Kasumi-1 (cell line): ENCODE measurements around the gene CFAP74.

Experiments used
- DNase-seq, 2 experiments: peaks; one replicate each; lab custom pipeline; 2025; lab: John Stamatoyannopoulos, UW

CFAP74 gene

DNA sequence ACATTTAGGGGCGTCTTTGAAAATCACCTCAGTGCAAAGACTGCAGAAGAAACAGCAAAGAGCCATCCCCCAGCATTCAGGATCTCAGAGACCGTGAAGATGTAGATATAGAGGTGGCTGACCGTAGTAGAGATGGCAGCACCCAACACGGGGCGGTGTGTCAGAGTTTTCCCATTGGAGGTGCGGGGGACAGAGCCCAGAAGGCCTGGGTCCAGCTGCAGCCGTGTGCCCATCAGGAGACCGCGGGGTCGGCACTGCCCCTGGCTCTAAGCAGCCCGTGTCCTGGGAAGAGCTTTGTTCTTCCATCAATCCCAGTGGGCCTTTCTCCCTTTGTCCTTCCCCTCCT lies 16.7 kb upstream of the CFAP74 start:
- DNase-seq: no peak

DNA sequence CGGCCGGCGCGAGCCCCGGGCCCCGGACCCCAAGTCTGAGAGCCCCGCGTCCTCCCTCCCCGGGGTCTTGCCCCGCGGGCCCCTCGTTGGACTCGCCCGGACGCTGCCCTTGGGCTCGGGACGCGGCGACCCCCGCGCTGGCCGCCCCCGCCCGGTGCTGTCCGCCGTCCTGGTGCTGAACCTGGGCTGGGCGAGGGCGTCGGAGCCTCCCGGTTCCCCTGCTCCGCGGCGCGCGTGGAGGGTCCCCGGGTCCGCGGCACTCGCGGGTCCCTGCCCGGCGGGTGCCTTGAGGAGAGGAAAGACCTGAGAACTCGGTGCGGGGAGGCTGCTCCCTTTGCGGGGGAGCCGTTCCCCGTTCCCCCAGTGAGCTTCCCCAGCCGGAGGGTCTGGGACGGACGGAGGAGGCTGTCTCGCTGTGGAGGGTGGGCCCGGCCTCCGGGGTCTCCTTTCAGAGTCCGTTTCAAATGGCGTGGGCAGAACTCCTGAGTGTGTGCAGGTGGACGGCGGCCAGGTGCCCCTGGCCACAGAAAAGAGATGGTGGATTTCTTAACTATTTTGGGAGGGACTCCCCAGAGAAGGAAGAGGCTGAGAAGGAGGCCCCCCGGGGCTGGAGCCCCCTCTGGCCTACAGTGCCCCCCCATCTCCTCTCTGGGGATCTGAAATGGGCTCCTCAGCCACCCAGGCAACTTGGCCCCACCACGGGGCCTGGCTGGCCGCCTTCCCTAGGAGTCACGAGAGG lies 16.2 kb upstream of the CFAP74 start:
- no peak for DNase-seq

DNA sequence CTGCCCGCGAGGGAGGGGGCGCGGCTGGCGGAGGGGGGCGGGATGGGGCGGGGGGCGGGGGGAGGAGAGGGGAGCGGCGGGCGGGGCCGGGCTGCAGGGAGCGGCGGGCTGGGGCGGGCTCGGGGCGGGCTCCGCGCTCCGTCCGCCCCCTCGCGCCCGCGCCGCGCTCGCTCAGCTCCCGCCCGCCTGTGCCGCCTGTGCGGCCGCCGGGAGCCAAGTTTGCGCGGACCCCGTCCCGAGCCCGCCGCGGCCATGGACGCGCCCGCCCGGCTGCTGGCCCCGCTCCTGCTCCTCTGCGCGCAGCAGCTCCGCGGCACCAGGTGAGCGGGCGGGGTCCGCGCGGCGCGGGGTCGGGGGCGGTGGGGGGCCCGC lies 15.6 kb upstream of the CFAP74 start, which contains the start of gene GABRD:
GABRD (plus strand) TSS at position 174 of the 372 bp plus-strand sequence; CDS start at position 253, 79 bp downstream.
- no peak for DNase-seq

DNA sequence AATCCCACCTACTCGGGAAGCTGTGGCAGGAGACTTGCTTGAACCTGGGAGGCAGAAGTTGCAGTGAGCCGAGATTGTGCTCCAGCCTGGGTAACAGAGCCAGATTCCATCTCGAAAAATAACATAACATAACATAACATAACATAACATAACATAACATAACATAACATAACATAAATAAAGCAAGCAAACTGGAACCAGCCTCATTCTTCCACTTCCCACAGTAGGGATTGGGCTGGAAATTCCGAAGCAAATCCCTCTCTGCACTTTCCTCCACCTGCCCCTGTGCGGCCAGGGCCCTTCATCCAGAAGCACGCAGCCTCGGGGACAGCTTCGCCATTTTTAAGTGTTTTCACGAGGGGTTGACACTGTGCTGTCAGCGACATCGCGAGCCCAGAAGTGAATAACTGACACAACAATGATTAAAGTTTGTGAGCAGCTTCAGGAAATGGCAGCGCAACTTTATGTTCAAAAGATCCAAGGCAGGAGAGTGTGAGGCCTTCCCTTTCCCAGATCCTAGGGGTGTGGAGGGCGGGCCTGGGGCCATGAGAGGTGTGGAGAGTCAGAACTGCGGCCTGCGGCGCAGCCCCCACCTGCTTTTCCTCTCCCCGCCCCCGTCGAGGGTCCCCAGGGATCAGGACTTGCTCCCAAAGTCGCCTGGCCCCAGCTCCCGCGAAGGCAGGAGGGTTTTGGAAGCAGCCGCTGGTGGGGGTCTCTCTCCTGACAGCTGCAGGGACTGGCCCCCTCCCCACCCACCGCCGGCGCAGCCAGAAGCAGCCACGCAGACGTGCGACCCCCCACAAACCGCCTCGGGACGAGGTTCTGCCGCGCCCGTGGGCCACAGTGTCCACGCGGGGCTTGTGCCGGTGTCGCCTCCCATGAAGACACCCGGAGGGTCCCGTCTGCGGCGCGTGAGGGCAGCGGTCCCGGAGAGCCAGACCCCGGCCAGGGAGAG lies 14.9 kb upstream of the CFAP74 start:
- no peak for DNase-seq

DNA sequence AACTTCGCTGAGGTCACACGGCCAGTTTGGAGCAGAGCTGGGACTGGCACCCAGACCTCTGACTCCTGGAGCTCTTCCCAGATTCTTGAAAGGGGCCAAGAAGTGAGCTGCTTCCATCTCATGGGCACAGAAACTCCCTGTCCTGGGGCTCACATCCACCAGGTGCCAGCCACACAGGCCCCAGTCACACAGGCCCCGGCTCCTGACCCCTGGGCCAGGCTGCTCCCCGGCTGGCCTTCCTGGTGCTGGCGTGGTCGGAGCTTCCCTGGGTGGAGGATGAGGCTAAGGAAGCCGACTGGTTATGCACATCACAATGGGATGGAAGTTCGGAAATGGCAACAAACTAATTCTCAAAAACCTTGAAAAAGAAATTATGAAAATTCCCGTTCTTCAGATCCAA lies 12.5 kb upstream of the CFAP74 start:
- no peak for DNase-seq

DNA sequence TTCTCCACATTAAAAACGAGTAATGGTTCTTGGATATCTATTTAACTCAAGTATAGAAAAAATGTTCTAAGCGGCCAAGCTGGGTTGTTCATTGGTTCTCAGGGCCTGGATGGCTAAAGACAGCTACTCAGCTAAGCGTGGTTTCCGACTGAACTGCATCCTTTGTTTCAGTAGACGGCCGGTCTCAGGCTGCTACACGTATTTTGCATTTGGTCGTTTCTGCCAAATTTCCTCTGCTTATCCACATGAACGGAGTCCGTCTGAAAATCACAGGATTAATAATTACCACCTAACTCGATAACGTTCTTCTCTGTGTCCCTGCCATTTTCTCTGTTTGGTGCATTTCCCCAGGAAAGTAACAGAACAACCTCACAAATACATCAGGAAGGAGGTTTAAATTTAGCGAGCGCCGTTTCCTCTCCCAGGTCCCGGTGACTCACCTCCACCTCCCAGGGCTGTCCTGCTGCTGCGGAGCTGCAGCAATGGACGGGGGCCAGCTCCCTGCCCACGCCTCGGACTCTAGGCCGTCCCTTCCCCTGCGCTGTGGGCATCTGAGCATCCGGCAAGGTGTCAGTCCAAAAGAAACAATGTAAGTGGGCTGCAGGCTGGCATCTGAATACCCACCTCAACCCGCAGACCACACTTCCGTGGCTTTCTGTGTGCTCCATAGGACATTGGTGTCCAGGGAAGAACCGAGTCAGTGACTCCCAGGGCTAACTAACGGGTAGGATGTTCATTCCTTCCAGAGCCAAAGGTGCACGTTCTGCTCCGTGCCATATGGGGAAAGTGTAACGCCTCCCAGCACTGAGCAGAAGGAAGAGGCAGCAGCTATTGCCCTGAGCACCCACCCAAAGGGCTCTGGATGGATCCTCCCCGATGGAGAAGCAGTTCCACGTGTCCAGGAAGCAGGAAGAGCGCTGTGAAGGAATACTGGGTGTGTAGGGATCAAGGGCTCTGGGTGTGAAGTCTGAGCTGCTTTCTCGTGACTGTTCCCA lies 11.5 kb upstream of the CFAP74 start:
- no peak for DNase-seq

DNA sequence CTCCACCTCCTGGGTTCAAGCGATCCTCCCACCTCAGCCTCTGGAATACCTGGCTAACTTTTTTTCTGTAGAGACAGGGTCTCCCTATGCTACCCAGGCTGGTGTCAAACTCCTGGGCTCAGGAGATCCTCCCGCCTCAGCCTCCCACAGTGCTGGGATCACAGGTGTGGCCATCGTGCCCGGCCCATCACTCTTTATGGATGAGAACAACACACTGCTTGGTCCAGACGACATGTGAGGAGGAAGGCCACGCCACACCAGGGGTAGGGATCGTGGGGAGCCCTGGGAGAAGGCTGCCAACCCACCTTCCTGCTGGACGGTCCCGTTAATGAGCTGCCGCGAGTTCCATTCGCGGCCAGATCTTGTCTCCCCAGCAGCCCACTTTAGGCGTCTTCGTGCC lies 10.6 kb upstream of the CFAP74 start:
- DNase-seq: no peak

DNA sequence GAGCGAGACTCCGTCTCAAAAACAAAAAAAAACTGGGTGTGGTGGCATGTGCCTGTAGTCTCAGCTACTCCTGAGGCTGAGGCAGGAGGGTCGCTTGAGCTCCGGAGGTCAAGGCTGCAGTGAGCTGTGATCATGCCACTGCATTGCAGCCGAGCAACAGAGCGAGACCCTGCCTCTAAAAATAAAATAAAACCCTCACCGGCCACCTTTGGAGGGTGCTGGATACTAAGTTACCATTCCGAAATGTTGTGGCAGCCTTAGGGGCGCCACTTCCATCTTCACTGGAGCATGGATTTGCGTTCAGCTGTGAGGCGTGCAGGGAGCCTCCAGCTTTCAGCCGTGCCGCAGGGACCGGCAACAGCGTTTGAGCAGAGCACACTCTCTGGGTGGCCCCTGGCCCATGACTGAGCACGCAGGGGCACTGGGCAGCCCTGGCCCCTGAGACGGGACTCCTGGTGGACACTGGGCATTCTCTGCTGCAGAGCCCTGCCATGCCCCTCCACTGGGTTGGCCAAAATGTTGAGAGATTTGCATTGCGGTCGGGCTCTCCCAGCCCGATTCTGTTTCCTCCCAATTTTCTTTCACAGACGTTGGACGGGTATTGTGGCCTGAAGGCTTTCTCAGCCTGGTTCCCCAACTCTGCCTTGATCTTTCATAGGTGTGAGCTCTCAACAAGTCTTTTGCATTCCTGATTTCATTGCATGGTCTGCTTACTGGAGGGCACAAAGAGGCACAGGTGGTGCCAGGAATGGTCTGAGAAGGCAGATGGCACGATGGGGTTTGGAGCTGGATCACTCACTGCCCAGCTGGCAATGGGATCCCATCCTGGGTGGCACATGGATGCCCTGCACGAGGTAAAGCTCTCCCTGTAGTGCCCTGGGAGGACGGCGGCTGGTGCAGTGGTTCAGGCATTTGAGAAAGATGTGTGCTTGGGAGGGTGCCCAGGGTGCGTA lies 5.8 kb upstream of the CFAP74 start:
- DNase-seq: no peak

DNA sequence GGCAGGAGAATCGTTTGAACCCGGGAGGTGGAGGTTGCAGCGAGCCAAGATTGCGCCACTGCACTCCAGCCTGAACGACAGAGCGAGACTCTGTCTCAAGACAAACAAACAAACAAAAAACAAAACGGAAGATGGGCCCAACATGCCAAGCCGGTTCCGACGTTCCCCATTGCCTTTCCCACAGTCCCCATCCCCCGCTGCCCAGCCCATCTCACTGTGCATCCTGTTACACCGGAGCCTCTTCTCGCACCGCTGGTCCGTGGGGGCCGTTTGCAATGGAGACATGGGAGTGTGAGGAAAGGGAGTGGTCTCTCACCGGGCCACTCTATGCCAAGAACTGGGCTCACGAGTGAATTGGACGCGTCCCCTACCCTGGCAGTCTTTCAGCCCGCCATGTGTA lies 1.3 kb upstream of the CFAP74 start:
- no peak for DNase-seq

DNA sequence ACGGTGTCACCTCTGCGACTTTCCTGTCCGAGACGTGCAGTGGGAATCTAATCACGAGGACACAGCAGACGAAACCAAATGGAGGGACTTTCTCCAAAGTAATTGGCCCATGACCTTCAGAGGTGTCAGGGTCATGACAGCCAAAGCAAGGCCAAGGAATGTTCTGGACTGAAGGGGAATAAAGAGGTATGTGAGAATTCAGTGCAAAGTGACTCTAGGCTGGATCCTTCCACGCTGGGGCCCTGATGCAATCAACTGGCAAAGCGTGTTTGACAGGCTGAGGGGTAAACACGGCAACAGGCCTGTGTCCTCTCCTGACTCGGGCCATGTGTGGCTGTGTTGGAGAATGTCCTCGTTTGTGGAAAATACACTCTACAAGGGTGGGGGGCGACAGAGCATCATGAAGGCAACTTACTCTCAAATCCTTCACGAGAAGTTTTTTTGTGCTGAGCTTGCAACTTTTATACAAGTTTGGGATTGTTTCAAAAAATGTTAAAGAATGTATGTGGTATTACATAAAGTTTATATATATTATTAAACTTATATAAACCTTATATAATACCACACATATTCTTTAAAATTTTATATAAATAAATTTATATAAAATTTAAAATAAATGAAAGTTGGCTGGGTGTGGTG lies 1.7 kb downstream of the CFAP74 start:
- no peak for DNase-seq

DNA sequence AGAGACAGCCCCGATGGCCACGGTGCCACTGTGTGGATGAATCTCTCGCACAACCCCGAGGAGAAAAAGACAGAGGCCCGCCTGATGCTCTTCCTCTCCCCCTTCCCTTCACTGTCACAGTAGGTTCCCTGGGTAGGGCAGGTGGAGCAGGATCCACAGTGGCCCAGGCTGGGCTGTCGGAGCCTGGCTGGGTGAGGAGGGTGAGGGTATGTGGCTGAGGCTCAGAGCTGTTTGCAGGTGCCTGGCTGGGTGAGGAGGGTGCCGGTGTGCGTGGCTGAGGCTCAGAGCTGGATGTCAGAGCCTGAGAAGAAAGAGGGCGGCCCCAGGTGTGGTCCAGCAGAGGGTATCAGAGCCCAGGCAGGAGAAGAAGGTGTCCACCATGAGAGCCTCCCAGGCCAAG lies 2.7 kb downstream of the CFAP74 start:
- no peak for DNase-seq

DNA sequence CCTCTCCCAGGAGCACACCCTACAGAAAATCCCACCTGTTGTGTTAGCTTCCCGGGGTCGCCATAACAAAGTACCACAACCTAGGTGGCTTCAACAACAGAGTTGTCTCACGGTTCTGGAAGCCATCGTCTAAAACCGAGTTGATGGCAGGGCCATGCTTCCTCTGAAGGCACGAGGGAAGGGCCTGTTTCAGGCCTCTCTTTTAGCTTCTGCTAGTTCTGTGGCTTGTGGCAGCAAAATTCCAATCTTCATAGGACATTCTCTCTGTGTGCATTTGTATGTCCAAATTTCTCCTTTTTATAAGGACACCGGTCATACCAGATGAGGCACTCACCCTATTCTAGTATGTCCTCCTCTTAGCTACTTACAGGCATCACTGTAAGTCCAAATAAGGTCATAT lies 3.2 kb downstream of the CFAP74 start:
- DNase-seq: no peak

DNA sequence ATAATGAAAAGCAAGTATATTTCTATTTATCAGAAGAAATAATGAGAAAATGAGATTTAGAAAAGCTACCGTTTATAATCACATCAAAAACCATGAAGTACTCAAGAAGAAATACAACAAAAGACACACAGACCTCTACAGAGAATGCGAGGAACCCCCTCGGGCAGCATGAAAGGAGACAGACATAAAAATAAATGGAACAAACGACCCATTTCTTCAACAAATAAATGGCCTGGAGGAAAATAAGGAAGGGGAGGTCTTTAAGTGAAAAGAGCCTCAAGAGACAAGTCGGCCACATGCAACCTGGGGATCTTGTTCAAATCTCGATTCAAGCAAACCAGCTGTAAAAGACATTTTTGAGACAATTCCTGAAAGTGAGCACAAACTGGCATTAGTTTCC lies 6.0 kb downstream of the CFAP74 start:
- DNase-seq: no peak

DNA sequence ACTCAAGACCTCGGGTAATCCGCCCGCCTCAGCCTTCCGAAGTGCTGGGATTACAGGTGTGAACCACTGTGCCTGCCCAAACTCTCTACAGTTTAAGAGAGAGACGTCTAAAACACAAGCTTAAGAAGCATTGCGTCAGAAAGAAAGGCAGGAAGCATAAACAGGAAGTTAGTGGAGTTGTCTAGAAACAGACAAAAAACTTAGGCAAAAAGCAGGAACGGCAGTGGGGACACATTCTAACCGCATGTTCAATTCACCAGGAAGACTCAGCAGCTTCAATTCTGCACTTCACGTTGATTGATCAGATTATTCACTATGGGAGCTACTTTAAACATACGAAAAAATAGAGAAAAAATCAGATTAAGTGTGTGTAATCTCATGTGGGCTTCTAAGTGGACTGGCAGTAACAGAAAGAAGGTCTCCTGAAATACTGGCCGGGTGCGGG lies 7.4 kb downstream of the CFAP74 start:
- DNase-seq: peak; percentile 44 to 72

DNA sequence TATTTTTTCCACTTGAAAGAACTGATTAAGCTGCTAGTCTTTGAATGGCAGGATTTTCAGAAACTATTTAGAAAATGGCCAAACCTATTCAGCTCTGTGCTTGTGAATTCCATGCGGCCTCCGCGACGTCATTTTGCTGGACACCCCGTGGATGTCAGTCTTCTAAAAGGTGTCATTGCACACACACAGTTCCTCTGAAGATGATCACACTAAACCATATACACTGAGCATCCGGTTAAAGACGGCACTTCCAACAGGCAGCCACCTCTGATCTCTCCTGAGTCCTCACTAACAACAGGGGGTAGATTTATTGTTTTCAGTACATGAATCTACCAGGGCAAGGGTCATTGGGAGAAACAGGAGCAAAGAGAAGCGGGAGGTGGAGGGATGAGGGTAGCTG lies 9.1 kb downstream of the CFAP74 start:
- no peak for DNase-seq

DNA sequence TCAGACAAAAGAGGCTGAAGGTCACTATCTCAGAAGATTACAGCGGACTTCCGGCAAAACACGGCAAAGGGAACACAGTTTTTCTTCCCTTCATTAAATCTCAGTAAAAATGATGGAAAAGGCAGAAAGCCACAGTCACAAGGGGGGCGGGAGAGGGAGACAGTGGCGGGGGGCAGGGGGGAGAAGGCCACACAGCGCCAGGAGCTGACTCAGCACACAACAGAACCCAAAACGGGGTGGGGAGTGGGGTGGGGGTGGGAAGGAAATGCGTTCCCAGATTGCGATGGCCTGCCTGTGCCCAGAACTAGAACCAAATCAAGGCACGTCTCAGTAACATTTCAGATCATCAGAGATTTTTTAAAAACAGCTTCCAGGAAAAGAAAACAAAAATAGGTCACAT lies 13.4 kb downstream of the CFAP74 start:
- no peak for DNase-seq

DNA sequence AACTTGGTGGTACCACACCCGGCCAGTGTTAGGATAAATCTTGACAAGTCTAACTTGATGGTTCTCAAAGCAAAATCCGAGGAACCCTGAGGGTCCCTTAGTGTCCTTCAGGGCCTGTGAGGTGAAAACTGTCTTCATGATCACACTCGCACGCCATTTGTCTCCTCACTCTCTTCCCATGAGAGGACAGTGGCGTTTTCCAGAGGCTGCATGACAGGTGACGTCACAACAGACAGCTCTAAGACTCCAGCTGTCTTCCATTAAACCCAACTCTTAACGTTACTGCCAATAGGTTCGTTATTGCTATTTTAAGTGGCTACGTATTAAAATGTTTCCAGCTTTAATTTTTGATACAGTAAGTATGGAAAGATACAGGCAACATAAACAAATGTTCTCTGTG lies 13.8 kb downstream of the CFAP74 start:
- no peak for DNase-seq

DNA sequence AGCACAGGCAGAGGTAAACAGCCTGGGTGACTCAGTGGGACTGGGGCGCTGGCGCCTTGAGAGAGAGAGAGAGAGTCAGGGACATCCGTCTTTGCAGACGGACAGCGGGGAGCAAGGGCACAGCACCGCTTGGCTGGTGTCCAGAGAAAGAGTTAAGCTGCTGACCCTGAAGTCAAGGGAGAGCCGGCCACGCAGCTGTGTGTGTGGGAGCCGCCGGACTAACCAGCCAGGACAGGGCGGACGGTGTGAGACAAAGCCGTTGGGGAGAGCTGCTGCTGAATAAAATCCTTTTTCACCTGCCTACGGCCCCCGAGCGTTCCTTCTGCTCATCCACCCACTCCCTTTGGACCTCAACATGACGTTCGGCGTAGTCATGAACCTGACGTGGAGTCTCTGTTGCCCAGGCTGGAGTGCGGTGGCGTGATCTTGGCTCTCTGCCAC lies 14.5 kb downstream of the CFAP74 start:
- DNase-seq: no peak

DNA sequence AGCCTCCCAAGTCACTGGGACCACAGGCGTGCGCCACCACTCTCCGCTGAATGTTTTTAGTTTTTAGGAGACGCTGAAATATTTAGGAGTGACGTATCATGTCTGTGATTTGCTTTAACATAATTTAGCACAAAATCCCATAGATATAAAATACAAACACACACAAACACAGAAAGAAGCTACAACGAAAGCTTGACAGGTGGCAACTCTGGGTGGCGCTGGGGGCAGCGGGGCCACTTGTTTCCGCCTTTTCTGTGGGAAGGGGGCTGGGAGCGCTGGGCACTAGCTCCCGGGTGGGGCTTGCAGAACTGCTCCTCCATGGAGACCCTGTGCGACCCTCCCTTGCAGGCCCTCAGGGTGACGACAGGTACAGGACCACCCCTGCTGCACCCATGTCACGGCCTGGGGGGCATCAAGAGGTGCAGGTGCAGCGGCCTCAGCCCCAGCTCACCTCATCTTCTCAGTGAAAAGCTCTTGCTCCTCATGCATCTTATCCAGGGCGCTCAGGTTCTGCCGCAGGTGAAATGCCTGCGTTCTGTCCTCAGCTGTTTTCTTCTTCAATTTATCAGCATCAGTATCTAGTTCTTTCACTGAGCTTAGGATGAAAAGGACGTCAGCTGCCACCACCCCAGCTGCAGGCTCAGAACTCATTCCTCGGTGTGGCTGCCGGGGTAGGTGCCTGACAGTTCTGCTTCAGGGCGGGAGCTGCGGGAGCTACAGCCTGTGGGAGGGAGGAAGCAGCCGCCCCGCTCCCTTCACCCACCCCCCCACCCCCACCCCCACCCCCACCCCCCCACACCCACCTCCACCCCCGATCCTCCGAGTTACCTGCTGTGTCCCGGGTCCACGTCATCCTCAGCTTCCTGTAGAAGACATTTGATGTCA lies 15.3 kb downstream of the CFAP74 start:
- no peak for DNase-seq
